SH-SY5Y (cell line): ENCODE measurements around the gene ROMO1.

ENCODE experiments used
- GATA2 ChIP-seq: IDR thresholded peaks from 2 replicates; pipeline ENCODE4 v1.6.1; 2011; ENCODE audit warnings: mild to moderate bottlenecking, low read depth, low read length
- GATA3 ChIP-seq: IDR thresholded peaks from 2 replicates; pipeline ENCODE4 v1.6.1; 2011; ENCODE audit warnings: low read depth, mild to moderate bottlenecking, low read length, moderate library complexity

DNA sequence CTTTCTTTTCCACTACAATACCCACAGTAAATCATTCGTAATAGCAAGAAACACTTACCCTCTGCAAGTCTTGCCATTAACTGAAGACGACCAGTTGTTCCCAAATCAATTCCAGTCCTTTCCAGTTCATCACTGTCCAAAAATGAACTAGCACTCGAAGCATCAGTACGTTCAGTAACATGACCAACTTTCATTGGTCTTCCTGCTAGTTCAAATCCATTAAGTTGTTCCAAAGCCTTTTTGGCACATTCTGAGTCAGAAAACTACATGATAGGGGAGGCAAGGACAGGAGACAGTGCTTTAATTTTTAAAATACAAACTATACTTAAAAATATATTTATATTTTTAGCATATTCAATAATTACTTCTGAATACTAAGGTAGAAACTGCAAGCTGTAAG lies 14.9 kb downstream of the ROMO1 start:
- no peak for TF ChIP-seq GATA2
- TF ChIP-seq GATA3, result no peak
